HEK293 (cell line): Measurements from ENCODE around the gene PDLIM7.

Source experiments
- CTCF ChIA-PET: fragments of 350-600 bp; formaldehyde crosslinking; extraction: SDS; loops from one replicate; lab custom pipeline; 2021; ENCODE audit warnings: antibody characterized with exemption; lab: Yijun Ruan, JAX
- POLR2A ChIA-PET: fragments of 300-600 bp; formaldehyde crosslinking; extraction: SDS; loops from one replicate; lab custom pipeline; 2020; ENCODE audit warnings: antibody characterized with exemption, inconsistent platforms; lab: Yijun Ruan, JAX
- H3K27ac ChIP-seq: fragments of 200-500 bp; sonication (Bioruptor generic); 2 replicates; pipeline ENCODE4 v1.5.1; 2014; ENCODE audit warnings: low read depth, low read length, control low read depth, inconsistent platforms; ENCODE audit errors: extremely low read depth
- H3K36me3 ChIP-seq, 2 experiments: fragments of 200-500 bp in 1 of 2; sonication (Bioruptor generic) in 1 of 2; 1 replicate in 1 of 2; 2 replicates in 1 of 2; pipeline ENCODE4 v1.5.1; 2014 to 2017; ENCODE audit warnings: inconsistent platforms in 2 of 2, low read length in 2 of 2; ENCODE audit not compliant: control insufficient read depth in 2 of 2, insufficient read depth in 1 of 2
- H3K4me1 ChIP-seq: fragments of 200-500 bp; sonication (Bioruptor generic); 2 replicates; pipeline ENCODE4 v1.5.1; 2014; ENCODE audit warnings: mild to moderate bottlenecking, low read length, inconsistent platforms; ENCODE audit not compliant: control insufficient read depth, insufficient read depth
- H3K4me3 ChIP-seq: 2 replicates; pipeline ENCODE4 v1.5.1; 2011; ENCODE audit warnings: low read depth, mild to moderate bottlenecking, control low read depth, low read length, moderate library complexity
- H3K9me3 ChIP-seq: fragments of 200-500 bp; sonication (Bioruptor generic); 2 replicates; pipeline ENCODE4 v1.5.1; 2014; ENCODE audit warnings: low read depth, low read length, inconsistent platforms; ENCODE audit not compliant: control insufficient read depth, insufficient read depth
- GLIS2 ChIP-seq: fragments of 450-650 bp; formaldehyde crosslinking; IDR thresholded peaks from 2 replicates; pipeline ENCODE4 v1.5.1; 2016; ENCODE audit warnings: missing biosample characterization, missing genetic modification characterization
- SP3 ChIP-seq: fragments of 450-650 bp; formaldehyde crosslinking; IDR thresholded peaks from 2 replicates; pipeline ENCODE4 v1.5.1; 2016; ENCODE audit warnings: missing biosample characterization, missing genetic modification characterization
- ZBTB10 ChIP-seq: fragments of 450-650 bp; formaldehyde crosslinking; IDR thresholded peaks from 2 replicates; pipeline ENCODE4 v1.5.1; 2016; ENCODE audit warnings: missing biosample characterization, missing genetic modification characterization
- ZFP69B ChIP-seq: fragments of 450-650 bp; formaldehyde crosslinking; IDR thresholded peaks from 2 replicates; pipeline ENCODE4 v1.5.1; 2016; ENCODE audit warnings: missing biosample characterization, missing genetic modification characterization
- ZNF175 ChIP-seq: fragments of 450-650 bp; formaldehyde crosslinking; IDR thresholded peaks from 2 replicates; pipeline ENCODE4 v1.5.1; 2016; ENCODE audit warnings: missing biosample characterization, missing genetic modification characterization
- ZNF202 ChIP-seq: fragments of 450-650 bp; formaldehyde crosslinking; IDR thresholded peaks from 2 replicates; pipeline ENCODE4 v1.5.1; 2016; ENCODE audit warnings: missing biosample characterization, missing genetic modification characterization, borderline replicate concordance
- ZNF214 ChIP-seq: fragments of 450-650 bp; formaldehyde crosslinking; IDR thresholded peaks from 2 replicates; pipeline ENCODE4 v1.5.1; 2017; ENCODE audit warnings: missing biosample characterization, mild to moderate bottlenecking, missing genetic modification characterization, borderline replicate concordance
- ZNF239 ChIP-seq: fragments of 450-650 bp; formaldehyde crosslinking; IDR thresholded peaks from 2 replicates; pipeline ENCODE4 v1.5.1; 2016; ENCODE audit warnings: missing biosample characterization, missing genetic modification characterization
- ZNF324 ChIP-seq: fragments of 450-650 bp; formaldehyde crosslinking; IDR thresholded peaks from 2 replicates; pipeline ENCODE4 v1.5.1; 2016; ENCODE audit warnings: missing biosample characterization, missing genetic modification characterization
- ZNF510 ChIP-seq: fragments of 450-650 bp; formaldehyde crosslinking; IDR thresholded peaks from 2 replicates; pipeline ENCODE4 v1.5.1; 2018; ENCODE audit warnings: mild to moderate bottlenecking, missing genetic modification characterization, missing biosample characterization; ENCODE audit not compliant: insufficient replicate concordance
- ZNF629 ChIP-seq: fragments of 450-650 bp; formaldehyde crosslinking; IDR thresholded peaks from 2 replicates; pipeline ENCODE4 v1.5.1; 2017; ENCODE audit warnings: missing biosample characterization, missing genetic modification characterization
- ZNF785 ChIP-seq: fragments of 450-650 bp; formaldehyde crosslinking; IDR thresholded peaks from 2 replicates; pipeline ENCODE4 v1.5.1; 2016; ENCODE audit warnings: missing biosample characterization, missing genetic modification characterization
- ZNF792 ChIP-seq: fragments of 450-650 bp; formaldehyde crosslinking; IDR thresholded peaks from 2 replicates; pipeline ENCODE4 v1.5.1; 2016; ENCODE audit warnings: missing biosample characterization, missing genetic modification characterization
- ZSCAN16 ChIP-seq: fragments of 450-650 bp; formaldehyde crosslinking; IDR thresholded peaks from 2 replicates; pipeline ENCODE4 v1.5.1; 2016; ENCODE audit warnings: missing biosample characterization, missing genetic modification characterization
- ZSCAN30 ChIP-seq: fragments of 450-650 bp; IDR thresholded peaks from 2 replicates; pipeline ENCODE4 v1.5.1; 2018; ENCODE audit warnings: missing biosample characterization, mild to moderate bottlenecking, missing genetic modification characterization, moderate library complexity
- TF ChIP-seq, protein P1 (sequence below): fragments of 450-650 bp; formaldehyde crosslinking; IDR thresholded peaks from 2 replicates; pipeline ENCODE4 v1.5.1; 2016; ENCODE audit warnings: missing biosample characterization, missing genetic modification characterization
- TF ChIP-seq, protein P2 (sequence below): fragments of 450-650 bp; formaldehyde crosslinking; IDR thresholded peaks from 2 replicates; pipeline ENCODE4 v1.5.1; 2017; ENCODE audit warnings: missing biosample characterization, missing genetic modification characterization
- TF ChIP-seq, protein P3 (sequence below): fragments of 450-650 bp; formaldehyde crosslinking; IDR thresholded peaks from 2 replicates; pipeline ENCODE4 v1.5.1; 2017; ENCODE audit warnings: missing biosample characterization, missing genetic modification characterization
- TF ChIP-seq, protein P4 (sequence below): fragments of 450-650 bp; formaldehyde crosslinking; IDR thresholded peaks from 2 replicates; pipeline ENCODE4 v1.5.1; 2016; ENCODE audit warnings: missing biosample characterization, missing genetic modification characterization

Gene PDLIM7

GRCh38 chr5:177509381-177509951, 12.1 kb upstream of the PDLIM7 start, which contains the start of gene DOK3 (continued):
- no peak for TF ChIP-seq ZNF792 (tag by site-specific recombination)

GRCh38 chr5:177508837-177509236, 11.4 kb upstream of the PDLIM7 start:
- POLR2A ChIA-PET = interaction anchor here (0.9 to 3.1 kb wide), 6 partner anchors 12 to 82 kb away, joined by 3 to 18 read pairs (median 4); partner anchors contain the start of genes GRK6 and PDLIM7
- CTCF ChIA-PET = interaction anchor here (0.6 kb wide), 1 partner anchor 79 kb away, joined by 3 read pairs; no protein-coding TSS in a partner anchor
- H3K27ac ChIP-seq = no peak overlapping the region
- TF ChIP-seq, protein P1, sequence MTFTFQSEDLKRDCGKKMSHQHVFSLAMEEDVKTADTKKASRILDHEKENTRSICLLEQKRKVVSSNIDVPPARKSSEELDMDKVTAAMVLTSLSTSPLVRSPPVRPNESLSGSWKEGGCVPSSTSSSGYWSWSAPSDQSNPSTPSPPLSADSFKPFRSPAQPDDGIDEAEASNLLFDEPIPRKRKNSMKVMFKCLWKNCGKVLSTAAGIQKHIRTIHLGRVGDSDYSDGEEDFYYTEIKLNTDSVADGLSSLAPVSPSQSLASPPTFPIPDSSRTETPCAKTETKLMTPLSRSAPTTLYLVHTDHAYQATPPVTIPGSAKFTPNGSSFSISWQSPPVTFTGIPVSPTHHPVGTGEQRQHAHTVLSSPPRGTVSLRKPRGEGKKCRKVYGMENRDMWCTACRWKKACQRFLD (tag by site-specific recombination) = no peak
- TF ChIP-seq, protein P2, sequence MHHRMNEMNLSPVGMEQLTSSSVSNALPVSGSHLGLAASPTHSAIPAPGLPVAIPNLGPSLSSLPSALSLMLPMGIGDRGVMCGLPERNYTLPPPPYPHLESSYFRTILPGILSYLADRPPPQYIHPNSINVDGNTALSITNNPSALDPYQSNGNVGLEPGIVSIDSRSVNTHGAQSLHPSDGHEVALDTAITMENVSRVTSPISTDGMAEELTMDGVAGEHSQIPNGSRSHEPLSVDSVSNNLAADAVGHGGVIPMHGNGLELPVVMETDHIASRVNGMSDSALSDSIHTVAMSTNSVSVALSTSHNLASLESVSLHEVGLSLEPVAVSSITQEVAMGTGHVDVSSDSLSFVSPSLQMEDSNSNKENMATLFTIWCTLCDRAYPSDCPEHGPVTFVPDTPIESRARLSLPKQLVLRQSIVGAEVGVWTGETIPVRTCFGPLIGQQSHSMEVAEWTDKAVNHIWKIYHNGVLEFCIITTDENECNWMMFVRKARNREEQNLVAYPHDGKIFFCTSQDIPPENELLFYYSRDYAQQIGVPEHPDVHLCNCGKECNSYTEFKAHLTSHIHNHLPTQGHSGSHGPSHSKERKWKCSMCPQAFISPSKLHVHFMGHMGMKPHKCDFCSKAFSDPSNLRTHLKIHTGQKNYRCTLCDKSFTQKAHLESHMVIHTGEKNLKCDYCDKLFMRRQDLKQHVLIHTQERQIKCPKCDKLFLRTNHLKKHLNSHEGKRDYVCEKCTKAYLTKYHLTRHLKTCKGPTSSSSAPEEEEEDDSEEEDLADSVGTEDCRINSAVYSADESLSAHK (tag by site-specific recombination) = no peak
- TF ChIP-seq, protein P3, sequence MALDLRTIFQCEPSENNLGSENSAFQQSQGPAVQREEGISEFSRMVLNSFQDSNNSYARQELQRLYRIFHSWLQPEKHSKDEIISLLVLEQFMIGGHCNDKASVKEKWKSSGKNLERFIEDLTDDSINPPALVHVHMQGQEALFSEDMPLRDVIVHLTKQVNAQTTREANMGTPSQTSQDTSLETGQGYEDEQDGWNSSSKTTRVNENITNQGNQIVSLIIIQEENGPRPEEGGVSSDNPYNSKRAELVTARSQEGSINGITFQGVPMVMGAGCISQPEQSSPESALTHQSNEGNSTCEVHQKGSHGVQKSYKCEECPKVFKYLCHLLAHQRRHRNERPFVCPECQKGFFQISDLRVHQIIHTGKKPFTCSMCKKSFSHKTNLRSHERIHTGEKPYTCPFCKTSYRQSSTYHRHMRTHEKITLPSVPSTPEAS (tag by site-specific recombination) = no peak
- no peak for TF ChIP-seq ZNF785 (tag by site-specific recombination)
- TF ChIP-seq ZNF510 (tag by site-specific recombination) = no peak
- no peak for TF ChIP-seq ZSCAN30 (tag by site-specific recombination)
- TF ChIP-seq GLIS2 (tag by site-specific recombination) = no peak
- no peaks in the 10 kb centered on the region for H3K9me3 ChIP-seq
- no peaks in the 10 kb centered on the region for H3K4me1 ChIP-seq
- H3K4me3 ChIP-seq = no peak overlapping the region
- peaks cover 4 to 51% of the 10 kb centered on the region in 2 experiments for H3K36me3 ChIP-seq

GRCh38 chr5:177508221-177508611, 10.8 kb upstream of the PDLIM7 start:
- CTCF ChIA-PET = no interaction called here
- POLR2A ChIA-PET = interaction anchor here (0.9 to 3.1 kb wide), 4 partner anchors 11 to 82 kb away, joined by 3 to 18 read pairs (median 6); partner anchors contain the start of genes GRK6 and PDLIM7
- H3K4me1 ChIP-seq = no peaks in the 10 kb centered on the region
- no peak for TF ChIP-seq ZNF629 (tag by site-specific recombination)
- no peak for TF ChIP-seq ZNF202 (tag by site-specific recombination)
- no peak for TF ChIP-seq ZNF175 (tag by site-specific recombination)
- no peak for TF ChIP-seq SP3
- no peak overlapping the region for H3K27ac ChIP-seq
- no peak overlapping the region for H3K4me3 ChIP-seq
- H3K9me3 ChIP-seq = no peaks in the 10 kb centered on the region
- H3K36me3 ChIP-seq = peaks cover 3 to 44% of the 10 kb centered on the region in 2 experiments; a peak in 2 of 3 replicates

GRCh38 chr5:177507596-177508220, 10.3 kb upstream of the PDLIM7 start:
- POLR2A ChIA-PET = interaction anchor here (0.7 to 3.1 kb wide), 4 partner anchors 11 to 81 kb away, joined by 3 to 18 read pairs (median 4); partner anchors contain the start of genes GRK6 and PDLIM7
- Histone ChIP-seq H3K4me1 (no peaks in the 10 kb centered on the region), H3K36me3 (peaks cover 0 to 39% of the 10 kb centered on the region in 2 experiments; a peak in 2 of 3 replicates), H3K27ac (no peak overlapping the region), H3K4me3 (no peak overlapping the region), H3K9me3 (no peaks in the 10 kb centered on the region)
- CTCF ChIA-PET = interaction anchor here (0.6 to 1.1 kb wide), 2 partner anchors 8 to 21 kb away, joined by 3 read pairs; no protein-coding TSS in a partner anchor
- TF ChIP-seq ZNF214 (tag by site-specific recombination) (no peak), ZNF324 (tag by site-specific recombination) (no peak), ZNF239 (tag by site-specific recombination) (no peak), ZBTB10 (tag by site-specific recombination) (no peak), ZSCAN16 (tag by site-specific recombination) (no peak), ZFP69B (no peak)
- TF ChIP-seq, protein P4, sequence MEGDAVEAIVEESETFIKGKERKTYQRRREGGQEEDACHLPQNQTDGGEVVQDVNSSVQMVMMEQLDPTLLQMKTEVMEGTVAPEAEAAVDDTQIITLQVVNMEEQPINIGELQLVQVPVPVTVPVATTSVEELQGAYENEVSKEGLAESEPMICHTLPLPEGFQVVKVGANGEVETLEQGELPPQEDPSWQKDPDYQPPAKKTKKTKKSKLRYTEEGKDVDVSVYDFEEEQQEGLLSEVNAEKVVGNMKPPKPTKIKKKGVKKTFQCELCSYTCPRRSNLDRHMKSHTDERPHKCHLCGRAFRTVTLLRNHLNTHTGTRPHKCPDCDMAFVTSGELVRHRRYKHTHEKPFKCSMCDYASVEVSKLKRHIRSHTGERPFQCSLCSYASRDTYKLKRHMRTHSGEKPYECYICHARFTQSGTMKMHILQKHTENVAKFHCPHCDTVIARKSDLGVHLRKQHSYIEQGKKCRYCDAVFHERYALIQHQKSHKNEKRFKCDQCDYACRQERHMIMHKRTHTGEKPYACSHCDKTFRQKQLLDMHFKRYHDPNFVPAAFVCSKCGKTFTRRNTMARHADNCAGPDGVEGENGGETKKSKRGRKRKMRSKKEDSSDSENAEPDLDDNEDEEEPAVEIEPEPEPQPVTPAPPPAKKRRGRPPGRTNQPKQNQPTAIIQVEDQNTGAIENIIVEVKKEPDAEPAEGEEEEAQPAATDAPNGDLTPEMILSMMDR (tag by site-specific recombination) = no peak
